GM18520 (cell line): ENCODE measurements around the gene SETD2.
"Not testable (repeated sequence)": the region's sequence is repeated elsewhere in the genome, so short reads cannot be mapped to it uniquely, and the experiment has no call there.

Source experiments
- ATAC-seq: cut with Tn5 transposase; IDR thresholded peaks from one replicate; pipeline ENCODE4 v1.9.1; 2021; ENCODE audit not compliant: unreplicated experiment

Gene SETD2

GRCh38 chr3:47102081-47102600 lies 61.8 kb downstream of the SETD2 start:
- ATAC-seq = no peak

DNA sequence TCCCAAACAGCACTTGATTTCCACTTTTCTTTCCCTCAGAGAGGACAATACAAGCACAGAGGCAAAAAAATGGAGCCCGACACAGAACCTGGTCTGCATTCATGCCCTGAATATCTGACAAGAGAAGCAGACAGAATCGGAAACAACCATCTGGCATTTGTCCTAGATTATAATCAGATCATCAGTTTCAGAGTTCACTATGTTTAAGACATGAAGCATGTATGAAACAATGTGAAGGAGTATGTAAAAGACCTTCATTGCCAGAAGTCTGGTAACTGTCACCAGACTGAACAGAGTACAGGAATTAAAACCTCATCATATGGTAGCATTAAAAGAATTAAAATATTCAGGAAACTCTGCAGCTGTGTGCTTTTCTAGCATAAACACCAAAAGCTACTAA lies 65.0 kb downstream of the SETD2 start:
- ATAC-seq = no peak

DNA sequence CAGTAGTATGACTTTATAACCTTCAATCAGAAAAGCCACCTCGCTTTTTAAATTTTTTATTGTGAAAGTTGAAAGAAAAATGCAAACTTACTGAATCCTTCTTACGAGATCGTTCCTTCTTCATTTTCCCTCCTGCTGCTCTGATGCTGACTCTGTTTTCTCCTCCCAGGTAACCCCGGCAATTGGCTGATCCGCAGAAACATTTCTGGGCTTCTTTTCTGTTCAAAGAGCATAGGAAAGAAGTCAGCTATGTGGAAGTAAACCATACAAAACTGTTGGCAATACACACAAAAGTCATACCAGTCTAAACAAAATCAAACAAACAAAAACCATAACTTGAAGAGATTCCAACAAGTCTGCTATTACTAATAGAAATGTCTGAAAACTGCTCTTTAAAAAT lies 66.0 kb downstream of the SETD2 start:
- no peak for ATAC-seq

GRCh38 chr3:47096959-47097358 lies 67.0 kb downstream of the SETD2 start:
- ATAC-seq = no peak

GRCh38 chr3:47092090-47092489 lies 71.8 kb downstream of the SETD2 start:
- ATAC-seq = no peak

- ATAC-seq = no peak
Measured at GRCh38 chr3:47089630-47090029, 74.3 kb downstream of the SETD2 start.

DNA sequence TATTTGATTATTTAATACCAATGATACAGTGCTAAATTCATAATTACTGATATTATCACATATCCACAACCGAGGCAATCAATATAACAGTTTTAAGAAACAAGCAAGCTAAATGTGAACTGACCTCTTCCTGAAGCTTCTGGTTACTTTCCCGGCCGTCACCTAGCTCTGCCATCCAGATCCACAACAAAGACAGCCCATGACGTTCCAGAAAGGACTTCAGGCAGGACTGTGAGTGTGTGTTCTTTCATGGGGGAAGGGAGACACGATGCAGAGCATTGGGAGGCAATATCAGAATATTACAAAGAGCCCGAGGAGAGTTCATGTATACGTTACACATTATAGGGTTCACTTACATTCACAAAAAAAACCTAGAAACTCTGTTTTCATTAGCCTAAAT lies 77.8 kb downstream of the SETD2 start:
- no peak for ATAC-seq

DNA sequence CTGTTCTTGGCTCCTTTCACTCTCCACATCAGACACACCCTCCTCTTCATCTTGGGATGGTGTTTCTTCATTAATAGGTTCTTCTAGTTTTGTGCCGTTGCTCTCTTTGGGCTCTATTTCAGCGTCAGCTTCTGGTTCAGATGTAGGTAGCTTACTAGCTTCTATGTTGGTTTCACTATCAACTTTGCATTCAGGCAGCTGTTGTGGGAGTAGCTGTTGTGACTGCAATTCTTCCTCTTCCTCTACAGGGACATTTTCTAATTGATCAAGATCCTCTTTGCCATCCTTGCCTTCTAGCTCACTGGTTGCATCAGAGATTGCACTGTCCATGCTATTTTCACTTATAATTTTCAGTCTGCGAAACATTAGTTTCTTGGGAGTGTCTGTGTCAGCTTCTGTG lies 80.1 kb downstream of the SETD2 start:
- ATAC-seq = no peak

- no peak for ATAC-seq
Measured at GRCh38 chr3:47082519-47082918, 81.4 kb downstream of the SETD2 start.

DNA sequence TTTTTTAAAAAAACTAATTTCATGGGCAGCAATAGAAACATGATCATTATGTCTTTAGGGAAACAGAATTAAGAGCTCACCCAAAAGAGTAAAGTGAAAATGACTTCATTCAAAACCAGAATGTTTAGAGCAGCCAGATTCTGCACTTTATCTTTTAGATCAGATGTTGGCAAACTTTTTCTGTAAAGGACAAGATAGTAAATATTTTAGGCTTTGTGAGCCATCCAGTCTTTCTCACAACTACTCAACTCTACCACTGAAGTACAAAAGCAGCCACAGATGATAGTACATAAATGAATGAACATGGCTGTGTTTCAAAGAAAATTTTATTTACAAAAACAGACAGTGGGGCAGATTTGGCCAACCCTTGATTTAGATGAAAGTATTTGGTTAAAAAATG lies 84.5 kb downstream of the SETD2 start:
- no peak for ATAC-seq

DNA sequence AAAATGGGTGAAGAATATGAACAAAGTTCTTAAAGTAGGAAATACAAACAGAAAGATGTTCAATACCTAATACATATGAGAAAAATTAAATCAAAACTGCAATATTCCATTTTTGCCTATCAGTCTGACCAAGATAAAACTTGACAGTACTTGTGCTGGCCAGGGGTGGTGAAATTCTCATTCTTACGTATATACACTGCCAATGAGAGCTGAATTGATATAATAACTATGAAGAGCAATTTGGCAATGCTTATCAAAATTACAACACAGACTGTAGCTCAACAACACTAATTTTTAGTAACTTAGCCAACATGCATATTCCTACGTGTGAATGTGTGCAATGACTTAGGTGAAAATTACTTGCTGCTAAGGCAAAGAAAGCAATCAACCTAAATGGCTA lies 90.2 kb downstream of the SETD2 start:
- no peak for ATAC-seq

DNA sequence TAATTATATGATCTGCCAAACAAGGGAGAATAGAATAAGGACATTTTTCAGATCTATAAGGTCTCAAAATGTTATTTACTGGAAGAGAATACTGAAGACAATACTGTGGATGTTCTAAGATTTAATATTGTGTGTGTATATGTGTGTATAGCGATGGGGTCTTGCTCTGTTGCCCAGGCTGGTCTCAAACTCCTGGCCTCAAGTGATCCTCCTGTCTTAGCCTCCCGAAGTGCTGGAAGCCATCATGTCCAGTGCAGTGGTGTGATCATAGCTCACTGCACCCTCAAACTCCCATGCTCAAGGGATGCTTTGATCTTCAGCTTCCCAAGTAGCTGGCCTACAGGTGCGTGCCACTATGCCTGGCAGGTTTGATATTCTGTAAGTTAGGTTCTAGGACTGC lies 93.1 kb downstream of the SETD2 start:
- ATAC-seq = no peak

DNA sequence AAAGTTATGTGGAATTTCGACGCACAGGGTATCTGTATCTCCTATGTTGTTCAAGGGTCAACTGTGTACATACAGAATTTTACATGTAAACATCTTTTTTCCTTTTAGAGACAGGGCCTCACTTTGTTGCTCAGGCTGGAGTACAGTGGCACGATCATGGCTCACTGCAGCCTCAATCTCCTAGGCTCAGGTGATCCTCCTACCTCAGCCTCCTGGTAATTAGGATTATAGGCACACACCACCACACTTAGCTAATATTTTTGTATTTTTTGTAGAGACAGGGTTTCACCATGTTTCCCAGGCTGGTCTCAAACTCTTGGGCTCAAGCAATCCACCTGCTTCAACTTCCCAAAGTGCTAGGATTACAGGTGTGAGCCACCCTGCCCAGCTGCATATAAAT lies 97.7 kb downstream of the SETD2 start:
- not testable (repeated sequence) for ATAC-seq

- ATAC-seq = no peak
Measured at GRCh38 chr3:47065681-47066080, 98.2 kb downstream of the SETD2 start.

DNA sequence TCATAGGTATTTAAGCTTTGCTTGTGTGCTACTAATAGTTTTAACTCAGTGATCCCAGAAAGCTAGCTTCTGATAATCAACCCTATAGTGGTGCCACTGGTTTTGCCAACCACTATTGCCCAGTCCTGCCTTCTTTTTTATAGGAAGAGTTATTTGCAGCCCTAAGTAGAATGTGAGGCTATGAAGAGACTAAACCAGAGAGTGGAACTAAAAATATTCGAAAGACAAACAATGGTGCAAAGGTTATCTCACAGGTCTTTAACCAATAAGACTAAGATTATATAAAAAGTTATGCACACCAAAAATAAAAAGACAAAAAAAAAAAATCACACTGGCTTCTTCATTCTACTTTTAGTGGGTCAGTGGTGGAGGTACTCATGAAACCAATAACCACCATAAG lies 98.9 kb downstream of the SETD2 start:
- ATAC-seq = no peak

- no peak for ATAC-seq
Measured at GRCh38 chr3:47057212-47057671, 106.7 kb downstream of the SETD2 start.

DNA sequence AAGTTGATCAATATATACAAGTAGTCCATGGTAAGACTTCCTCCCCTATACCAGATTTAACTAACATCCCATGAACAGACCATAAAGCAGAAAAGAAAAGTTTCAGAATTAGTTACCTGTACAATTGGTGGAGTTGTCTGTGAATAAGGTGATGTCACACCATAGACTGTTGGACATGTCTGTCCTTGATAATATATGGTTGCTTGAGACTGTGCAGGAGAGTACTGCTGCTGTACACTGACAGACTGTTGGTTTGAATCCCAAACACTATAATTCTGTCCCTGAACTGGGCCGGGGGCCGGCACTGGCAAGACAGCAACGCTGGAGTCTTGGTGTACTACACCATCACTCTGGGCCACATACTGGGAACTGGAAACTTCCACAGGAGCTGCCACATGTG lies 107.2 kb downstream of the SETD2 start:
- no peak for ATAC-seq

DNA sequence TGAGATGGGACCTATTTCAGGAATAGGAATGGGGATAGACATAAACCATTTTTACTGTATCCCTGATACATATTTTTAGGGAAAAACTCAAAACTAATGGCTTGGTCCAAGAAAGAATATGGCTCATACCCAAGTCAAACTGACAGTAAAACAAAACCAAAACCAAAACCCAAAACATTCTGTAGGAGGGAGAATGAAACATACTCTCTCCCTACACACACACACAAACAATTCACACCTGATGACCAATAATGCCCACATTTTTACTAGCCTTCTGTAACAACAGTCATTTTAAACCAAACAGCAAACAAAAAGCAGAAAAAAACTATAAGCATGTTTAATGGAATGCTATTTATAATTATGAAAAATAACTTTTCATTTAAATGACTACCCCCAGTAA lies 109.5 kb downstream of the SETD2 start:
- no peak for ATAC-seq

DNA sequence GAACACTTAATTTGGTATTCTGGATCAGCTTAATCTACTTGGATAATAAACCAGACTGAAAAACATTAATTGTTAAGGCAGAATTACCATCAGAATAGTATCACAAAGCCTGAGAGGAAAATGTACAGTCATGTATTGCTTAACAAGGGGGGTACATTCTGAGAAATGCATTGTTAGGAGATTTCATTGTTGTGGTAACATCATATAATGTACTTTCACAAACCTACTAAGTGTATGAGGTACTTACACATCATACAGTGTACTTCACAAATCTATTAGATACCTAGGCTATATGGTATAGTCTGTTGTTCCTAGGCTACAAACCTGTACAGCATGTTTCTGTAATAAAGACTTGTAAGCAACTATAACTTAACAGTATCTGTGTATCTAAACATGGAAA lies 116.2 kb downstream of the SETD2 start:
- ATAC-seq = no peak

DNA sequence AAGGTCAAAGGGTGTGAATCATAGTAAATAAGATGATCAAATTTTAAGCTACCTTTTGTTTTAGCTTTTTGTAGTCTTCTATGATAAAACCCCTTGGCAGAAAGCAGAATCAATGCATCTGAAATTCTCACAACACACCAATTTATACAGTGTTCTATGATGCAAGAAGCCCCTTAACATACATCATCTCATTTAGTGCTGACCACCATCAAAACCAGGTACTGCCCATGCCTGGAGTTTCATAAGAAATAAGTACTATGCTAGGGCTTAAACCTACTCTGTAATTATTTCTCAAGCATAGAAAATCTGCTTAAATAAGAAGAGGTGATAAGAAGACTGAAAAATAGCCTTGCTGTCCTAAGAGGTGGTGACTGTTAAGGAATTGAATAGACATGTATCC lies 116.8 kb downstream of the SETD2 start:
- ATAC-seq = no peak

DNA sequence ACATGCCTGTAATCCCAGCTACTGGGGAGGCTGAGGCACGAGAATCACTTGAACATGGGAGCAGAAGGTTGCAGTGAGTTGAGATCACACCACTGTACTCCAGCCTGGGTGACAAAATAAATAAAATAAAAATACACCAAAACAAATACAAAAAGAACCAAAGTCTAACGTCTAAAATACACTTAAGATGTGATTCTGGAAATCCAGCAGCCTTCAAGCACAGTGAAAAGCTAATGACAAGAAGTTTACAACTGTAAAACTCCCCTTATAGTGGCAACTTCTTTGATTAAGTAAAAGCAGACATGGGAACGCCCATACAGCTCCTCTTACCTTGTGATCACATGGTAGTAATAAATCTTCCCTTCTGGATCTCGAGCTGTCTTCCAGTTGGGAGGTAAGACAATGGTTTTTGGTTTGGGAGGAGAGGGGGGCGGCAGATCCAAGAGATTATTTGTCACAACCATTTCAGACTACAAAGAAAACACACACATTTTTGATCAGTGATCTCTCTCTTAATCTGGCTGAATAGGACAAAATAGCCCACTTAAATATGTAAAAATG lies 121.6 kb downstream of the SETD2 start:
- ATAC-seq = no peak

DNA sequence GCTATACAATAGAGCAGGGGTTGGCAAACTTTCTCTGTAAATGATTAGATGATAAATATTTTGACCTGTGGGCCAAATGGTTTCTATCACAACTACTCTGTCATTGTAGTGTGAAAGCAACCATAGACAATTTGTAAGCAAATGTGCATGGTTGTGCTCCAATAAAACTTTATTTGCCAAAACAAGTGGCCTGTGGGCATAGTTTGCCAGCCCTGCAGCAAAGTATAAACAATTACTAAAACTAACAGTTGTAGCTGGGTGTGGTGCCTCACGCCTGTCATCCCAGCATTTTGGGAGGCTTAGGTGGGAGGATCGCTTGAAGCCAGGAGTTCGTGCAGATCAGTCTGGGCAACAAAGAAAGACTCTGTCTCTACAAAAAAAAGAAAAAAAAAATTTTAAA lies 122.8 kb downstream of the SETD2 start:
- ATAC-seq = no peak

- ATAC-seq = not testable (repeated sequence)
Measured at GRCh38 chr3:47037302-47037701, 126.6 kb downstream of the SETD2 start.
